LNCaP clone FGC (cell line): ENCODE results near the gene MDFIC.

ENCODE experiments used
- DNase-seq: peaks from one replicate; pipeline ENCODE4 v3.0.0-alpha.2; 2011; ENCODE audit warnings: low read depth
- H3K4me3 ChIP-seq: 2 replicates; pipeline ENCODE4 v1.5.1; 2011; ENCODE audit warnings: mild to moderate bottlenecking, low read depth, low read length, control low read depth
- CTCF ChIP-seq: IDR thresholded peaks from 2 replicates; pipeline ENCODE4 v1.5.1; 2012; ENCODE audit warnings: mild to moderate bottlenecking; ENCODE audit not compliant: control insufficient read depth, insufficient read depth; ENCODE audit errors: extremely low read depth

Gene MDFIC

GRCh38 chr7:114916261-114916892 is 5.5 kb upstream of the MDFIC start:
- TF ChIP-seq CTCF: no peak

DNA sequence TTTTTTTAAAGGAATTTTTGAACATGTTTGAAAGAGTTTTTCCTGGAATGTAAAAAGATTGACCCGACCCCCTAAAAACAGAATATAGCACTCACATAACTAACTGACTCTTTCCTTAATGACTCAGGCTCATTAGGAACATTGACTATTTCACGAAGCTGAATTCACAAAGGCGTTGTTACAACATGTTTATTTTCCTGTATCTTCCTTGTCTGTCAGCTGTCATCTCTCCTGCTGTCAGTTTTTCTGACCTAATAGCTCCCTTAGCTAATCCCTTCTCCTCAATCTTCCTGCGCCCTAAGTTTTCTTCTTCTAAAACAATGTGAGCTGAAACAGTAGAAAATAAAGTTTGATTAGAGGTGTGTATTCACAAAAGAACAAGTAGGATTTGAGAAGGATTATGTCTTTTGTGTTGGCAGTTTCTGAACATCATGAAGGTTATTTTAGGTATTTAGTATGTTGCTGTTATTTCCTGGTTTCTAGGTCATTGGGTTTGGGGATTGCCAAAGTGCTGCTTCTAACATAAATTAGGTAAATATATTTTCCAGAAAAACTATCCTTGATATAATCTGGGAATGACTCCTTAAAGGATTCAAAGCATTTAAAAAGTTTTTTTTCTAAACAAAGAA is 4.6 kb upstream of the MDFIC start:
- H3K4me3 ChIP-seq: no peak overlapping the region
- no peak for TF ChIP-seq CTCF
- no peak for DNase-seq

More at GRCh38 chr7:114916261-114916892, 5.5 kb upstream of the MDFIC start:
- no peak for DNase-seq
- no peak overlapping the region for H3K4me3 ChIP-seq

DNA sequence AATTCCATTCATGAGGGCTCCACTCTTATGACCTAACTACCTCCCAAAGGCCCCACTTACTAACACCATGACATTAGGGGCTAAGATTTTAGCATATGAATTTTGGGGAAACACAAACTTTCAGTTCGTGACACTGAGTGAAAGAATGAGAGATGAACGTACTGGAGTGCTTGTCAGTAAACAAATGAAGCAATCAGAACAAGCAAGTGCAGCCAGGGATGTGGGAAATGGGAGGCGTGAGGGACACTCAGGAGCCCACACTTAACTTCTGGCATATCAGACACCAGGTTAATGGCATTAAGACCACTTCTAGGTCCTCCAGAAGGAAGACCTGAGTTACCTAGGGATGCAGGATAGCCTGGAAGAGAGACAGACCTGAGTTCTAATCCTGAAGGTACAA is 2.3 kb upstream of the MDFIC start:
- H3K4me3 ChIP-seq: no peak overlapping the region
- no peak for TF ChIP-seq CTCF
- no peak for DNase-seq

- no peak overlapping the region for H3K4me3 ChIP-seq
- no peak for TF ChIP-seq CTCF
- DNase-seq: no peak
Measured at GRCh38 chr7:114921631-114922025, 266 bp upstream of the MDFIC start.

GRCh38 chr7:114922652-114923402 is 933 bp downstream of the MDFIC start:
- H3K4me3 ChIP-seq: peak overlapping the region; percentile 16
- no peak for DNase-seq
- no peak for TF ChIP-seq CTCF

GRCh38 chr7:114923403-114923713 is 1.5 kb downstream of the MDFIC start:
- TF ChIP-seq CTCF: no peak
- DNase-seq: no peak
- no peak overlapping the region for H3K4me3 ChIP-seq
